Left renal cortex interstitium (tissue), 4 donors: ENCODE results near the gene PDCD2L. TPM values are rescaled to one million over a fixed set of nuclear protein-coding genes. Genes with fewer than 3 reads are reported as not detected.
"Not testable (repeated sequence)": the region's sequence is repeated elsewhere in the genome, so short reads cannot be mapped to it uniquely, and the experiment has no call there.

ENCODE experiments used
- DNase-seq, 4 donors: peaks; one replicate each; pipeline ENCODE4 v3.0.0-alpha.2; 2013; ENCODE audit warnings: low read depth in 4 of 4, low spot score in 2 of 4, missing footprints in 1 of 4
- polyA plus RNA-seq, 4 donors: library from polyadenylated mRNA; unstranded; fragments of 120-200 nt; gene quantifications; one replicate each; pipeline ENCODE4 v1.2.1, GENCODE V29; 2013; ENCODE audit not compliant: insufficient read length in 4 of 4

The PDCD2L gene
- polyA plus RNA-seq, 4 donors: 12.3 to 15.9 (median 14.1) TPM

GRCh38 chr19:34409189-34410164, 5.3 kb downstream of the PDCD2L start:
- DNase-seq: no peak

- DNase-seq: no peak
These were observed 7.0 kb downstream of the PDCD2L start for GRCh38 chr19:34411216-34411615.

GRCh38 chr19:34416021-34416545, 11.9 kb downstream of the PDCD2L start:
- no peak for DNase-seq

GRCh38 chr19:34418300-34418699, 14.1 kb downstream of the PDCD2L start:
- no peak for DNase-seq

GRCh38 chr19:34426096-34426661, 22.0 kb downstream of the PDCD2L start:
- no peak for DNase-seq

GRCh38 chr19:34428549-34429285, 24.5 kb downstream of the PDCD2L start:
- peak in 3 of 4 donors; percentile 8 to 9 (median 8) for DNase-seq

GRCh38 chr19:34429553-34429952, 25.4 kb downstream of the PDCD2L start:
- DNase-seq: no peak

- peak in 2 of 4 donors; percentile 3 for DNase-seq
These were observed 26.8 kb downstream of the PDCD2L start for GRCh38 chr19:34430738-34431625.

- DNase-seq: no peak
These were observed 27.6 kb downstream of the PDCD2L start for GRCh38 chr19:34431681-34432402.

- DNase-seq: no peak
These were observed 28.6 kb downstream of the PDCD2L start for GRCh38 chr19:34432797-34433196.

- no peak for DNase-seq
These were observed 32.5 kb downstream of the PDCD2L start for GRCh38 chr19:34436716-34437115.

GRCh38 chr19:34448191-34448590, 44.0 kb downstream of the PDCD2L start:
- no peak for DNase-seq

- DNase-seq: no peak
These were observed 48.5 kb downstream of the PDCD2L start for GRCh38 chr19:34452723-34453122.

GRCh38 chr19:34454091-34454490, 49.9 kb downstream of the PDCD2L start:
- DNase-seq: no peak

- DNase-seq: no peak
These were observed 50.5 kb downstream of the PDCD2L start for GRCh38 chr19:34454685-34455084.

- not testable (repeated sequence) for DNase-seq
These were observed 51.7 kb downstream of the PDCD2L start for GRCh38 chr19:34455783-34456480.

GRCh38 chr19:34457446-34457845, 53.2 kb downstream of the PDCD2L start:
- no peak for DNase-seq

- no peak for DNase-seq
These were observed 54.5 kb downstream of the PDCD2L start for GRCh38 chr19:34458677-34459076.

- DNase-seq: no peak
These were observed 55.4 kb downstream of the PDCD2L start for GRCh38 chr19:34459614-34460013.
